ENCODE results near the gene PIGQ. TPM values are rescaled to one million over a fixed set of nuclear protein-coding genes. Genes with fewer than 3 reads are reported as not detected.
A peak's percentile ranks its signal among the peaks of the same experiment; 100 is the strongest.

Gene PIGQ
- total and polyA plus RNA-seq, 2 of the 13 experiments (the other 11 are each of a cell fraction or from before 2014, with no cell fraction given): 7.7 to 19.7 TPM

- TF ChIP-seq IRF1 (CRISPR knock-in tag; IDR thresholded peaks at IDR 0.05; ENCODE audit: low read depth) (no peak), ZGPAT (CRISPR knock-in tag; IDR thresholded peaks at IDR 0.05) (no peak), TFDP2 (CRISPR knock-in tag; IDR thresholded peaks at IDR 0.05) (no peak), GTF2F1 (IDR thresholded peaks at IDR 0.05; ENCODE audit: low read length) (no peak), ZNF564 (CRISPR knock-in tag; IDR thresholded peaks at IDR 0.05) (0 out of 2 replicates have a peak, but pooled peaks have one; percentile 59), CC2D1A (CRISPR knock-in tag; IDR thresholded peaks at IDR 0.05) (no peak), ZNF563 (CRISPR knock-in tag; IDR thresholded peaks at IDR 0.05) (no peak), HNF1A (IDR thresholded peaks at IDR 0.05; ENCODE audit: low read depth) (no peak), HNF1A (CRISPR knock-in tag; IDR thresholded peaks at IDR 0.05; ENCODE audit: borderline replicate concordance) (0 out of 2 replicates have a peak, but pooled peaks have one; percentile 13), GFI1 (CRISPR knock-in tag; IDR thresholded peaks at IDR 0.05; ENCODE audit: borderline replicate concordance) (0 out of 2 replicates have a peak, but pooled peaks have one; percentile 8), ZHX1 (CRISPR knock-in tag; IDR thresholded peaks at IDR 0.05; ENCODE audit: low read depth) (no peak), E2F1 (CRISPR knock-in tag; IDR thresholded peaks at IDR 0.05) (peak; percentile 50; the same call in 1 of the 2 replicates), SOX6 (IDR thresholded peaks at IDR 0.05) (no peak), SOX6 (CRISPR knock-in tag; IDR thresholded peaks at IDR 0.05) (0 out of 2 replicates have a peak, but pooled peaks have one; percentile 9), ZBTB33 (CRISPR knock-in tag; IDR thresholded peaks at IDR 0.05) (no peak)
These were observed 61.1 kb downstream of the PIGQ start, which contains the start of gene WFIKKN1 (continued) for GRCh38 chr16:630815-631405.

Data from HepG2 (cell line).